ENCODE data around the gene SHC2. TPM values are rescaled to one million over a fixed set of nuclear protein-coding genes. Genes with fewer than 3 reads are reported as not detected.

SHC2 gene
- total and polyA plus RNA-seq, 2 of the 8 experiments (the other 6 are each of a cell fraction or from before 2014, with no cell fraction given), result 4.4 to 7.3 TPM

GRCh38 chr19:389255-389934 is 71.4 kb downstream of the SHC2 start:
- ChIA-PET POLR2A (ENCODE audit: partially characterized antibody) (interaction anchor here (0.8 to 1.6 kb wide), 3 partner anchors 9 to 46 kb away, joined by 3 to 5 read pairs (median 3); no protein-coding TSS in a partner anchor), CTCF (ENCODE audit: partially characterized antibody) (interaction anchor here (1.2 to 2.4 kb wide), 10 partner anchors 9 to 121 kb away, joined by 3 to 6 read pairs (median 5); partner anchors contain the start of gene C2CD4C)
- Histone ChIP-seq H3K14ac (ENCODE audit: insufficient read length) (no peak overlapping the region), H3K27ac (ENCODE audit: low read depth, low read length) (no peak overlapping the region), H2AFZ (ENCODE audit: low read length) (no peak overlapping the region), H3K9me3 (ENCODE audit: insufficient read depth in 2 of 2, low read depth in 1 of 2, low read length in 1 of 2) (peaks cover 6 to 8% of the 10 kb centered on the region in 2 experiments; a peak in 3 of 4 replicates), H3K23me2 (ENCODE audit: low read depth, low read length) (peaks cover 10% of the 10 kb centered on the region), H3K23ac (ENCODE audit: insufficient read length) (no peak overlapping the region), H2BK120ac (replicated peaks; ENCODE audit: low read depth, low read length) (no peak overlapping the region), H3K4me3 (ENCODE audit: extremely low read depth in 1 of 4, insufficient read depth in 2 of 4, low read depth in 3 of 4, low read length in 4 of 4) (no peak overlapping the region), H3K4me1 (replicated peaks in 1 of 4; ENCODE audit: control insufficient read depth in 3 of 4, insufficient read depth in 4 of 4, low read length in 3 of 4) (peaks cover 0 to 14% (median 4%) of the 10 kb centered on the region in 4 experiments; a peak in 5 of 7 replicates), H4K91ac (replicated peaks; ENCODE audit: insufficient read length, low read length) (no peak overlapping the region), H3K9ac (replicated peaks in 1 of 4; ENCODE audit: extremely low read depth in 1 of 4, low read depth in 3 of 4, low read length in 3 of 4) (no peak overlapping the region), H4K20me1 (replicated peaks in 1 of 2; ENCODE audit: control insufficient read depth in 1 of 2, insufficient read depth in 2 of 2, low read length in 2 of 2) (peaks cover 0 to 3% of the 10 kb centered on the region in 2 experiments), H2BK15ac (ENCODE audit: low read length) (peak overlapping the region; percentile 92), H3K56ac (replicated peaks; ENCODE audit: insufficient read length, low read depth, low read length) (no peak overlapping the region), H3K18ac (ENCODE audit: extremely low read depth, low read length) (peak overlapping the region; percentile 13; the same call in 1 of the 2 replicates), H3K27me3 (replicated peaks in 1 of 4; ENCODE audit: control insufficient read depth in 3 of 4, extremely low read depth in 1 of 4, insufficient read depth in 3 of 4, low read length in 3 of 4) (no peaks in the 10 kb centered on the region), H2AK5ac (ENCODE audit: low read depth, low read length) (no peak overlapping the region), H2BK12ac (ENCODE audit: low read depth, low read length) (peak overlapping the region; percentile 75; the same call in 1 of the 2 replicates), H2BK5ac (ENCODE audit: low read depth, low read length) (0 out of 2 replicates have a peak overlapping the region, but pooled peaks have one; percentile 24), H2BK20ac (ENCODE audit: low read length) (peak overlapping the region; percentile 66; the same call in 1 of the 2 replicates), H4K8ac (ENCODE audit: extremely low read depth, insufficient read depth, low read length) (peak overlapping the region; percentile 35), H3K4ac (replicated peaks; ENCODE audit: insufficient read length, low read depth, low read length) (peak overlapping the region; percentile 49), H3K4me2 (ENCODE audit: insufficient read depth in 1 of 2, low read depth in 2 of 2, low read length in 2 of 2) (no peak overlapping the region), H3K36me3 (ENCODE audit: control insufficient read depth in 2 of 4, insufficient read depth in 4 of 4, low read length in 3 of 4) (no peaks in the 10 kb centered on the region), H3K79me2 (ENCODE audit: control insufficient read depth in 1 of 2, insufficient read depth in 2 of 2, low read length in 2 of 2) (no peaks in the 10 kb centered on the region), H3K79me1 (ENCODE audit: low read depth, low read length) (no peaks in the 10 kb centered on the region), H4K5ac (ENCODE audit: insufficient read length, low read depth, low read length) (no peak overlapping the region)
- peak in 1 of 2 experiments; percentile 43 for DNase-seq (ENCODE audit: low read depth in 1 of 2, low spot score in 2 of 2)
- TF ChIP-seq TEAD4 (IDR thresholded peaks at IDR 0.05; ENCODE audit: low read depth, low read length) (0 out of 2 replicates have a peak, but pooled peaks have one; percentile 19), RAD21 (IDR thresholded peaks at IDR 0.05 in 1 of 2, conservative IDR thresholded peaks at IDR 0.05 in 1 of 2; ENCODE audit: low read depth in 2 of 2, low read length in 2 of 2) (peak; percentile 43 to 60), BACH1 (IDR thresholded peaks at IDR 0.05; ENCODE audit: low read length) (no peak), CTCF (IDR thresholded peaks at IDR 0.05; ENCODE audit: control extremely low read depth in 1 of 3, insufficient read depth in 1 of 3, low read depth in 1 of 3, low read length in 3 of 3) (peak; percentile 38 to 44 (median 43))
- WGBS, 2 experiments (ENCODE audit: extremely low coverage in 1 of 2, insufficient coverage in 1 of 2, insufficient read length in 1 of 2, insufficient replicate concordance in 2 of 2, low coverage in 1 of 2, low lambda C conversion rate in 2 of 2, missing lambda C conversion rate in 1 of 2), result 81% methylated on average over 21 of the region's 21 CpGs; no CpG with 5 or more reads in 1 of the 2 experiments
- no peak for FAIRE-seq

All from H1 (cell line).